Measurements from ENCODE around the gene DOK5. TPM values are rescaled to one million over a fixed set of nuclear protein-coding genes. Genes with fewer than 3 reads are reported as not detected.

DOK5 gene
- total RNA-seq, 4 donors from 2014 or later = 0.55 to 48.6 (median 1.3) TPM; not detected in 1

GRCh38 chr20:54619181-54619580 is 143.8 kb downstream of the DOK5 start:
- H3K9me3 ChIP-seq = no peaks in the 10 kb centered on the region
- no peaks in the 10 kb centered on the region for H3K36me3 ChIP-seq
- no peak overlapping the region for H3K4me3 ChIP-seq
- H3K27me3 ChIP-seq = no peaks in the 10 kb centered on the region
- H3K4me1 ChIP-seq = no peaks in the 10 kb centered on the region
- in situ Hi-C loops (cut with MboI; ENCODE audit: low pct_ligation_motif_present in 1 of 4, low pct_unique_long_range_greater_than_20kb in 1 of 4, low sequenced_read_pairs in 3 of 4) = no loop called here
- no peak for DNase-seq
- WGBS, 2 donors (ENCODE audit: low coverage in 1 of 2) = 51 to 60% methylated on average over 4 to 7 of the region's 7 CpGs
- intact Hi-C loops (cut with DNase I; ENCODE audit: low total_unique reads) = no loop called here
- H3K27ac ChIP-seq = no peak overlapping the region
- no peak for TF ChIP-seq EP300 (IDR thresholded peaks at IDR 0.05; ENCODE audit: low read depth)
- TF ChIP-seq POLR2A (IDR thresholded peaks at IDR 0.05) = no peak
- TF ChIP-seq POLR2AphosphoS5 (IDR thresholded peaks at IDR 0.05) = no peak
- TF ChIP-seq CTCF (IDR thresholded peaks at IDR 0.05) = no peak

GRCh38 chr20:54619682-54620081 is 144.3 kb downstream of the DOK5 start:
- no peak overlapping the region for H3K4me3 ChIP-seq
- intact Hi-C loops (cut with DNase I; ENCODE audit: low total_unique reads) = no loop called here
- H3K36me3 ChIP-seq = no peaks in the 10 kb centered on the region
- TF ChIP-seq CTCF (IDR thresholded peaks at IDR 0.05) = no peak
- WGBS, 2 donors (ENCODE audit: low coverage in 1 of 2) = 90 to 100% methylated on average over 3 of the region's 3 CpGs
- DNase-seq = no peak
- H3K4me1 ChIP-seq = no peaks in the 10 kb centered on the region
- H3K9me3 ChIP-seq = no peaks in the 10 kb centered on the region
- in situ Hi-C loops (cut with MboI; ENCODE audit: low pct_ligation_motif_present in 1 of 4, low pct_unique_long_range_greater_than_20kb in 1 of 4, low sequenced_read_pairs in 3 of 4) = no loop called here
- no peak overlapping the region for H3K27ac ChIP-seq
- H3K27me3 ChIP-seq = no peaks in the 10 kb centered on the region

GRCh38 chr20:54620611-54621010 is 145.2 kb downstream of the DOK5 start:
- in situ Hi-C loops (cut with MboI; ENCODE audit: low pct_ligation_motif_present in 1 of 4, low pct_unique_long_range_greater_than_20kb in 1 of 4, low sequenced_read_pairs in 3 of 4) = no loop called here
- WGBS, 2 donors (ENCODE audit: low coverage in 1 of 2) = 75 to 77% methylated on average over 5 of the region's 5 CpGs
- no peaks in the 10 kb centered on the region for H3K36me3 ChIP-seq
- no peak overlapping the region for H3K27ac ChIP-seq
- no peak for DNase-seq
- H3K4me1 ChIP-seq = no peaks in the 10 kb centered on the region
- TF ChIP-seq EP300 (IDR thresholded peaks at IDR 0.05; ENCODE audit: low read depth) (no peak), POLR2AphosphoS5 (IDR thresholded peaks at IDR 0.05) (no peak), CTCF (IDR thresholded peaks at IDR 0.05) (no peak), POLR2A (IDR thresholded peaks at IDR 0.05) (no peak)
- no peaks in the 10 kb centered on the region for H3K27me3 ChIP-seq
- H3K9me3 ChIP-seq = no peaks in the 10 kb centered on the region
- no peak overlapping the region for H3K4me3 ChIP-seq
- intact Hi-C loops (cut with DNase I; ENCODE audit: low total_unique reads) = no loop called here

- H3K27me3 ChIP-seq = no peaks in the 10 kb centered on the region
- no peaks in the 10 kb centered on the region for H3K9me3 ChIP-seq
- no peak for DNase-seq
- in situ Hi-C loops (cut with MboI; ENCODE audit: low pct_ligation_motif_present in 1 of 4, low pct_unique_long_range_greater_than_20kb in 1 of 4, low sequenced_read_pairs in 3 of 4) = no loop called here
- no peak overlapping the region for H3K4me3 ChIP-seq
- TF ChIP-seq POLR2A (IDR thresholded peaks at IDR 0.05) = no peak
- no peak for TF ChIP-seq EP300 (IDR thresholded peaks at IDR 0.05; ENCODE audit: low read depth)
- no peak for TF ChIP-seq CTCF (IDR thresholded peaks at IDR 0.05)
- TF ChIP-seq POLR2AphosphoS5 (IDR thresholded peaks at IDR 0.05) = no peak
- intact Hi-C loops (cut with DNase I; ENCODE audit: low total_unique reads) = no loop called here
- no peaks in the 10 kb centered on the region for H3K4me1 ChIP-seq
- WGBS, 2 donors (ENCODE audit: low coverage in 1 of 2) = 59 to 71% methylated on average over 11 to 20 of the region's 20 CpGs
- no peaks in the 10 kb centered on the region for H3K36me3 ChIP-seq
- no peak overlapping the region for H3K27ac ChIP-seq
Measured at GRCh38 chr20:54622333-54623295, 147.2 kb downstream of the DOK5 start.
